Mucosa of rectum (tissue), 2 donors: Measurements from ENCODE around the gene DAB1.
"Not testable (repeated sequence)": the region's sequence is repeated elsewhere in the genome, so short reads cannot be mapped to it uniquely, and the experiment has no call there.

Experiments
- H3K27ac ChIP-seq, 2 donors: one replicate each; pipeline ENCODE4 v1.7.0; 2013; ENCODE audit warnings: inconsistent platforms in 2 of 2, low read depth in 2 of 2, low read length in 2 of 2
- H3K27me3 ChIP-seq, 2 donors: one replicate each; pipeline ENCODE4 v1.7.0; 2013; ENCODE audit warnings: low read length in 2 of 2; ENCODE audit not compliant: control insufficient read depth in 2 of 2, insufficient read depth in 2 of 2
- H3K36me3 ChIP-seq, 2 donors: one replicate each; pipeline ENCODE4 v1.7.0; 2013; ENCODE audit warnings: low read length in 2 of 2; ENCODE audit not compliant: control insufficient read depth in 2 of 2, insufficient read depth in 2 of 2
- H3K4me1 ChIP-seq, 2 donors: one replicate each; pipeline ENCODE4 v1.7.0; 2013; ENCODE audit warnings: low read length in 2 of 2, mild to moderate bottlenecking in 1 of 2; ENCODE audit not compliant: control insufficient read depth in 2 of 2, insufficient read depth in 2 of 2
- H3K4me3 ChIP-seq, 2 donors: one replicate each; pipeline ENCODE4 v1.7.0; 2013; ENCODE audit warnings: low read length in 2 of 2
- H3K9ac ChIP-seq, 2 donors: one replicate each; pipeline ENCODE4 v1.7.0; 2013; ENCODE audit warnings: low read length in 2 of 2, low read depth in 1 of 2, mild to moderate bottlenecking in 1 of 2
- H3K9me3 ChIP-seq, 2 donors: one replicate each; pipeline ENCODE4 v1.7.0; 2013; ENCODE audit warnings: low read length in 2 of 2; ENCODE audit not compliant: control insufficient read depth in 2 of 2
- donor health status: healthy.
- donor health status: Normal muscosa, but diverticular disease.

The DAB1 gene

GRCh38 chr1:57087660-57088059 lies 336.2 kb downstream of the DAB1 start:
- H3K9ac ChIP-seq, H3K9me3 ChIP-seq, H3K27ac ChIP-seq, H3K4me3 ChIP-seq, H3K36me3 ChIP-seq, H3K4me1 ChIP-seq, H3K27me3 ChIP-seq: not testable (repeated sequence)

GRCh38 chr1:57086154-57086553 lies 337.7 kb downstream of the DAB1 start:
- Histone ChIP-seq H3K4me3 (no peak overlapping the region), H3K4me1 (no peaks in the 10 kb centered on the region), H3K9me3 (no peaks in the 10 kb centered on the region), H3K36me3 (no peaks in the 10 kb centered on the region), H3K27me3 (no peaks in the 10 kb centered on the region), H3K9ac (no peak overlapping the region), H3K27ac (no peak overlapping the region)

- no peaks in the 10 kb centered on the region for H3K36me3 ChIP-seq
- H3K4me1 ChIP-seq: no peaks in the 10 kb centered on the region
- no peak overlapping the region for H3K27ac ChIP-seq
- H3K9ac ChIP-seq: no peak overlapping the region
- H3K9me3 ChIP-seq: no peaks in the 10 kb centered on the region
- no peaks in the 10 kb centered on the region for H3K27me3 ChIP-seq
- H3K4me3 ChIP-seq: no peak overlapping the region
These were observed 339.2 kb downstream of the DAB1 start for GRCh38 chr1:57084701-57085100.

- H3K4me1 ChIP-seq: no peaks in the 10 kb centered on the region
- no peaks in the 10 kb centered on the region for H3K9me3 ChIP-seq
- no peak overlapping the region for H3K27ac ChIP-seq
- no peaks in the 10 kb centered on the region for H3K27me3 ChIP-seq
- no peaks in the 10 kb centered on the region for H3K36me3 ChIP-seq
- H3K9ac ChIP-seq: no peak overlapping the region
- no peak overlapping the region for H3K4me3 ChIP-seq
These were observed 341.0 kb downstream of the DAB1 start for GRCh38 chr1:57082711-57083439.

GRCh38 chr1:57079454-57080157 lies 344.3 kb downstream of the DAB1 start:
- H3K9ac ChIP-seq: no peak overlapping the region
- no peak overlapping the region for H3K27ac ChIP-seq
- no peak overlapping the region for H3K4me3 ChIP-seq
- H3K27me3 ChIP-seq: no peaks in the 10 kb centered on the region
- H3K9me3 ChIP-seq: no peaks in the 10 kb centered on the region
- no peaks in the 10 kb centered on the region for H3K4me1 ChIP-seq
- no peaks in the 10 kb centered on the region for H3K36me3 ChIP-seq

GRCh38 chr1:57072401-57073110 lies 351.3 kb downstream of the DAB1 start:
- Histone ChIP-seq H3K4me1 (no peaks in the 10 kb centered on the region), H3K9ac (no peak overlapping the region), H3K27ac (no peak overlapping the region), H3K9me3 (no peaks in the 10 kb centered on the region), H3K36me3 (no peaks in the 10 kb centered on the region), H3K4me3 (no peak overlapping the region), H3K27me3 (no peaks in the 10 kb centered on the region)

GRCh38 chr1:57067863-57068262 lies 356.0 kb downstream of the DAB1 start:
- H3K27ac ChIP-seq: no peak overlapping the region

GRCh38 chr1:57066980-57067610 lies 356.8 kb downstream of the DAB1 start:
- Histone ChIP-seq H3K9me3 (no peaks in the 10 kb centered on the region), H3K4me3 (no peak overlapping the region), H3K36me3 (no peaks in the 10 kb centered on the region), H3K9ac (no peak overlapping the region), H3K27me3 (no peaks in the 10 kb centered on the region), H3K4me1 (no peaks in the 10 kb centered on the region), H3K27ac (no peak overlapping the region)

More at GRCh38 chr1:57067863-57068262, 356.0 kb downstream of the DAB1 start:
- Histone ChIP-seq H3K4me3 (no peak overlapping the region), H3K4me1 (no peaks in the 10 kb centered on the region), H3K9ac (no peak overlapping the region), H3K9me3 (no peaks in the 10 kb centered on the region), H3K27me3 (no peaks in the 10 kb centered on the region), H3K36me3 (no peaks in the 10 kb centered on the region)

- Histone ChIP-seq H3K36me3 (no peaks in the 10 kb centered on the region), H3K4me3 (no peak overlapping the region), H3K27ac (no peak overlapping the region), H3K4me1 (no peaks in the 10 kb centered on the region), H3K9ac (no peak overlapping the region), H3K27me3 (no peaks in the 10 kb centered on the region), H3K9me3 (no peaks in the 10 kb centered on the region)
These were observed 358.4 kb downstream of the DAB1 start for GRCh38 chr1:57065442-57065841.
